ENCODE data around the gene FBXL4. TPM values are rescaled to one million over a fixed set of nuclear protein-coding genes. Genes with fewer than 3 reads are reported as not detected.

The FBXL4 gene
- total and polyA plus RNA-seq, 4 donors = 3.5 to 35.0 (median 9.4) TPM

DNA sequence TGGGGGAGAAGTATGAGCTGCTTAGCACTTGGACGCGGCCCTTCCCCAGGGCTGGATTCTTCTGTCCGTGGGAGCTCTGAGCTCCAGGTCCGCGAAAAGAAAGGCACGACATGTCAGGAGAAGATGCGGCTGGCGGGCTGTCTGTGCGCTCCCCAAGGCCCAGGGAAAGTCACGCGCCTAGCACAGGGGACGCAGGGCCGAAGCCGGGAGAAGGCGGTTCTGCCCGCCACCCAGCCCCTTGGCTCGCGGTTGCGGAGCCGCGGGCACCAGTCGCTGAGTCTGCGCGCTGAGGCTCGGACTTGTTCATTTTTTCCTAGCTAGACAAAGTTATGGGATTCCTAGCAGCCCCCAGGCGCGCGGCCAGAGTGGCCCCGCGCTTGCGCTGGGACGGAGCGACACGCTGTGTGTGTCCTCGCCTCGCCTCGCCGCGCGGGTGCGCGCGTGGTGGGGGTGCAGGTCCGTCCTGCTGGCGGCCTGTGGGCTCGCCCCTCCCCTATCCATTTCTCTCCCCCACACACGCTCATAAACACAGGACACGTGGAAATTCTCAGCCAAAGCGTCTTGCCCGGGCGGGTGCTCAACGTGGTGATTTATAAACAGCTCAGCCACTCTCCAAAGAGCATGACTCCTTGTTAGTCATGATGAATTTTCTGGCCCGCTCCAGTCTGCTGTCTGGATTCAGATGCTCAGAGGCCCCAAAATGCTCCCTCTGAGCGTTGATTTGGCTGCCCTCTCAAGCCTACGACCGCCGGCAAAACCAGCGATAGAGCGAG lies 115.3 kb downstream of the FBXL4 start:
- H3K4me3 ChIP-seq = no peak overlapping the region
- no peaks in the 10 kb centered on the region for H3K36me3 ChIP-seq (ENCODE audit: control insufficient read depth in 4 of 4, insufficient read depth in 4 of 4, low read length in 4 of 4)
- H3K9ac ChIP-seq (ENCODE audit: insufficient read depth in 1 of 2, low read length in 2 of 2) = no peak overlapping the region
- H3K27ac ChIP-seq (ENCODE audit: low read depth in 1 of 2, low read length in 1 of 2) = no peak overlapping the region
- TF ChIP-seq, protein P1, sequence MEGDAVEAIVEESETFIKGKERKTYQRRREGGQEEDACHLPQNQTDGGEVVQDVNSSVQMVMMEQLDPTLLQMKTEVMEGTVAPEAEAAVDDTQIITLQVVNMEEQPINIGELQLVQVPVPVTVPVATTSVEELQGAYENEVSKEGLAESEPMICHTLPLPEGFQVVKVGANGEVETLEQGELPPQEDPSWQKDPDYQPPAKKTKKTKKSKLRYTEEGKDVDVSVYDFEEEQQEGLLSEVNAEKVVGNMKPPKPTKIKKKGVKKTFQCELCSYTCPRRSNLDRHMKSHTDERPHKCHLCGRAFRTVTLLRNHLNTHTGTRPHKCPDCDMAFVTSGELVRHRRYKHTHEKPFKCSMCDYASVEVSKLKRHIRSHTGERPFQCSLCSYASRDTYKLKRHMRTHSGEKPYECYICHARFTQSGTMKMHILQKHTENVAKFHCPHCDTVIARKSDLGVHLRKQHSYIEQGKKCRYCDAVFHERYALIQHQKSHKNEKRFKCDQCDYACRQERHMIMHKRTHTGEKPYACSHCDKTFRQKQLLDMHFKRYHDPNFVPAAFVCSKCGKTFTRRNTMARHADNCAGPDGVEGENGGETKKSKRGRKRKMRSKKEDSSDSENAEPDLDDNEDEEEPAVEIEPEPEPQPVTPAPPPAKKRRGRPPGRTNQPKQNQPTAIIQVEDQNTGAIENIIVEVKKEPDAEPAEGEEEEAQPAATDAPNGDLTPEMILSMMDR (IDR thresholded peaks at IDR 0.05; ENCODE audit: control extremely low read depth, extremely low read depth) = no peak
- H3K27me3 ChIP-seq (ENCODE audit: control insufficient read depth in 3 of 3, insufficient read depth in 3 of 3, low read length in 2 of 3) = peaks cover 3 to 85% (median 81%) of the 10 kb centered on the region in 3 donors
- H3K9me3 ChIP-seq (ENCODE audit: control insufficient read depth in 4 of 4, insufficient read depth in 3 of 4, low read length in 3 of 4) = peaks cover 0 to 10% (median 0%) of the 10 kb centered on the region in 4 donors
- peak in 1 of 3 donors; percentile 15 for DNase-seq
- ATAC-seq (ENCODE audit: insufficient read depth, low FRiP score) = no peak
- peaks cover 0 to 36% (median 15%) of the 10 kb centered on the region in 5 donors for H3K4me1 ChIP-seq (ENCODE audit: control insufficient read depth in 5 of 5, insufficient read depth in 5 of 5, low read length in 5 of 5)
- WGBS, 2 donors = 3 to 5% methylated on average over 59 of the region's 59 CpGs

DNA sequence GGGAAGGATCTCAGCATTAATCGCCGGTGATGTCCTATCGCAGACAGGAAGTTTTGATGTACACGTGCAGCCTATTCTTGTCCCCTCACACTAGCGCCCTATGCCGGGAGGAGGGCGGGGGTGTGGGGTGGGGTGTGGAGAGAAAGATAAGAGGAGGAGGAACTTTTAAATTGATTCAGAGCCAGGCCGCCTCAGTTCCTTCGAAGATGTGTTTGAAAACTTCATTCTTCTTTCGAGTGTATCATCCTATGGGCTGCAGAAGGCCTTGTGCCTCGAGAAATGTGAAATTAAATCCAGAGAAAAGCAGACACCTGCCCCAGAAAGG lies 115.8 kb downstream of the FBXL4 start:
- WGBS, 2 donors = 4% methylated on average over 11 of the region's 11 CpGs
- Histone ChIP-seq H3K9ac (ENCODE audit: insufficient read depth in 1 of 2, low read length in 2 of 2) (no peak overlapping the region), H3K27me3 (ENCODE audit: control insufficient read depth in 3 of 3, insufficient read depth in 3 of 3, low read length in 2 of 3) (peaks cover 3 to 85% (median 81%) of the 10 kb centered on the region in 3 donors), H3K9me3 (ENCODE audit: control insufficient read depth in 4 of 4, insufficient read depth in 3 of 4, low read length in 3 of 4) (peaks cover 0 to 10% (median 0%) of the 10 kb centered on the region in 4 donors), H3K36me3 (ENCODE audit: control insufficient read depth in 4 of 4, insufficient read depth in 4 of 4, low read length in 4 of 4) (no peaks in the 10 kb centered on the region), H3K27ac (ENCODE audit: low read depth in 1 of 2, low read length in 1 of 2) (no peak overlapping the region), H3K4me3 (no peak overlapping the region), H3K4me1 (ENCODE audit: control insufficient read depth in 5 of 5, insufficient read depth in 5 of 5, low read length in 5 of 5) (peaks cover 0 to 36% (median 15%) of the 10 kb centered on the region in 5 donors)
- TF ChIP-seq, protein P1 (IDR thresholded peaks at IDR 0.05; ENCODE audit: control extremely low read depth, extremely low read depth) = no peak
- ATAC-seq (ENCODE audit: insufficient read depth, low FRiP score) = no peak
- DNase-seq = no peak

DNA sequence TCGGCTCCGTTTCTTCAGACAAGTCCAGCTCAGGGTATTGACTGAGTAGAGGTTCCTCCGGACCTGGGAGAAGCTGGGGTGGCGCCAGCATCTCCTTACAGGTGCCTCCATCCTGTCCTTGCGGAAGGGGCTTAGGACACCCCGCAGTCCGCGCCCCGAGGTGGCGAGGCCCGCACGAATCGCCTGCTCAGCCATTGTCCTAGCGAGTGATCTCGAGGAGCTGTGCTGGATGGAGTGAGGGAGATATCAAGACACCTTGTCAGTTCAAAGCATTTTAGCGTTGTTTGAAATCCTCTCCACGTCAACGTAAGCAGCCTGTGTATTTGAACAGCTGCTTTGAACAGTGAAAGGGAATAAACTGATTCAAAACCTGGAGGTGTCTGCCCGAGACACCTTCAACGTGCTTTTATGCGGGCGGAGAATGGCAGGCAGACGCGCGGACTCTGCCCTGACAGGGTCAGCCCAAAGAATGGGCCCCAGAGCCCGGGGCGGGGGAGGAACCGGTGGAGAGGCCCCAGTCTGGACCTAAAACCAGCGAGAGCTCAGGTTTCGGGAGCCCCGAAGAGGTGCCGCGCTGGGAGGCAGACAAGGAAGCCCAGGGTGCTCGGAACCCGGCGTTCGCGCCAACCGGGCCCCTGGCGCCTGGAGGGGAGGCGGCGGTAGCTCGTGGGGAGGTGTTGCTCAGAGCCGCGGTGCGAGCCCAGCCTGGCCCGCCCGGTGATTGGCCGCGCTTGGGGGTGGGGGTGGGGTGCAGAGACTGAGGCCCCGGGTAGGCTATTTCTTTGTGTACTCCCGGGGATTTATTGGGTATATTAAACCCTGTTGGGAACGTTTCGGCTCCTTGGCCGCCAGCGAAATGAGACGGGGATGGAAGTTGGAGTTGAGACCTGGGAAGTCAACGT lies 116.4 kb downstream of the FBXL4 start:
- 5 to 6% methylated on average over 57 to 58 of the region's 58 CpGs for WGBS, 2 donors
- Histone ChIP-seq H3K36me3 (ENCODE audit: control insufficient read depth in 4 of 4, insufficient read depth in 4 of 4, low read length in 4 of 4) (no peaks in the 10 kb centered on the region), H3K9me3 (ENCODE audit: control insufficient read depth in 4 of 4, insufficient read depth in 3 of 4, low read length in 3 of 4) (peaks cover 0 to 10% (median 0%) of the 10 kb centered on the region in 4 donors), H3K27me3 (ENCODE audit: control insufficient read depth in 3 of 3, insufficient read depth in 3 of 3, low read length in 2 of 3) (peaks cover 3 to 85% (median 81%) of the 10 kb centered on the region in 3 donors), H3K4me1 (ENCODE audit: control insufficient read depth in 5 of 5, insufficient read depth in 5 of 5, low read length in 5 of 5) (peaks cover 0 to 36% (median 15%) of the 10 kb centered on the region in 5 donors), H3K27ac (ENCODE audit: low read depth in 1 of 2, low read length in 1 of 2) (no peak overlapping the region), H3K9ac (ENCODE audit: insufficient read depth in 1 of 2, low read length in 2 of 2) (no peak overlapping the region), H3K4me3 (no peak overlapping the region)
- ATAC-seq (ENCODE audit: insufficient read depth, low FRiP score) (no peak), DNase-seq (peak in 1 of 3 donors; percentile 14)
- TF ChIP-seq, protein P1 (IDR thresholded peaks at IDR 0.05; ENCODE audit: control extremely low read depth, extremely low read depth) = no peak
